Measurements from ENCODE around the gene SYNGR2.

SYNGR2 gene

GRCh38 chr17:78206298-78206697 lies 37.9 kb downstream of the SYNGR2 start:
- DNase-seq, result no peak

GRCh38 chr17:78208486-78208885 lies 40.1 kb downstream of the SYNGR2 start:
- DNase-seq, result no peak

GRCh38 chr17:78210111-78210510 lies 41.7 kb downstream of the SYNGR2 start:
- DNase-seq, result peak in 1 of 2 experiments; percentile 19

- DNase-seq, result peak in 1 of 2 experiments; percentile 17
Measured at GRCh38 chr17:78211032-78211431, 42.7 kb downstream of the SYNGR2 start.

GRCh38 chr17:78214016-78214705 lies 45.8 kb downstream of the SYNGR2 start, which contains the start of gene BIRC5:
BIRC5 (plus strand) TSS chr17:78214253; CDS start chr17:78214317, 64 bp downstream.
- peak; percentile 96 to 98 for DNase-seq

GRCh38 chr17:78214706-78215061 lies 46.3 kb downstream of the SYNGR2 start:
- no peak for DNase-seq

- DNase-seq, result no peak
Measured at GRCh38 chr17:78219396-78220150, 51.2 kb downstream of the SYNGR2 start.

All from SHP77 (cell line).